ENCODE data around the gene MKRN1.

Gene MKRN1

DNA sequence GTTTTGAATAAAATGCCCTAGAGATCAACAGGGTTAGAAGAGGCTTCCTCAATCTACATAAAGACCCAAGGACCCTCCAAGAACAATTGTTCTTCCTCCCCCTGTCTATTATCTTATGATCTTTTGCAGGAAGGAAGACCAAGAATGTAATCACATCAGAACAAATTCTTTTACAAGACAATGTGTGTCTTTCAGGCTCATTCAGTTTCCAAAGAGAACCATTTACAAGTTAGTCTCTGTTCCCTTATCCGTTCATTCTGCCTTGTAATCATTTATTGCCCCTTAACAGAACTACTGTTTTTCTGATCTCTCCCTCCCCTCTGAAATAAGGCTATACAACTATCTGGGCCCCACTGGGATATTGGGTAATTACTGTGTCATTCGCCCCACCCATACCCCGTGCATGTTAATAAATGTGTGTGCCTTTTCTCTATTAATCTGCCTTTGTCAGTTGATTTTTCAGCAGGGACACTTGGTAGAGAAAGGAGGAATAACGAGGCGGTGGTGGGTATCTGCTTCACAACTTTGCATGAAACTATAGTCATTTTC is 5.7 kb upstream of the MKRN1 start:
- Histone ChIP-seq H3K36me3 (ENCODE audit: control insufficient read depth in 2 of 2, insufficient read depth in 2 of 2, low read length in 2 of 2) (no peaks in the 10 kb centered on the region), H3K9me3 (ENCODE audit: control insufficient read depth in 2 of 2, low read length in 2 of 2) (no peaks in the 10 kb centered on the region), H3K9ac (ENCODE audit: low read length in 2 of 2) (no peak overlapping the region), H3K4me3 (ENCODE audit: low read length in 2 of 2) (no peak overlapping the region), H3K4me1 (ENCODE audit: control insufficient read depth, insufficient read depth, low read length) (no peaks in the 10 kb centered on the region), H3K27ac (ENCODE audit: low read length) (no peak overlapping the region), H3K27me3 (ENCODE audit: control insufficient read depth in 1 of 2, insufficient read depth in 2 of 2, low read length in 2 of 2) (no peaks in the 10 kb centered on the region)

DNA sequence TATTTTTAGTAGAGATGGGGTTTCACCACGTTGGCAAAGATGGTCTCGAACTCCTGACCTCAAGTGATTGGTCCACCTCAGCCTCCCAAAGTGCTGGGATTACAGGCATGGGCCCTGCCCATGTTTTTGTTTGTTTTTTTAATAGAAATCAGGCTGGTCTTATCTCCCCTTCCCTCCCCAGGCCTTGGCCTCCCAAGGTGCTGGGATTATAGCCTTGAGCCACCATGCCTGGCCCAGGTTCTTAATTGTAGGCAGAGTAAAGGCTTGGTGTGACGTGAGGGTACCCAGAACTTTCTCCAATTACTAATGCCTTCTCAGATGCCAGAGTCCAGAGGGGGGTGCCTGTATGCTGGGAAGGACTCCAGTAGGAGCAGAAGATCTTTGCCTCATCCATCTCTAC is 5.2 kb upstream of the MKRN1 start:
- no peaks in the 10 kb centered on the region for H3K36me3 ChIP-seq (ENCODE audit: control insufficient read depth in 2 of 2, insufficient read depth in 2 of 2, low read length in 2 of 2)
- no peak overlapping the region for H3K4me3 ChIP-seq (ENCODE audit: low read length in 2 of 2)
- H3K9me3 ChIP-seq (ENCODE audit: control insufficient read depth in 2 of 2, low read length in 2 of 2): no peaks in the 10 kb centered on the region
- no peaks in the 10 kb centered on the region for H3K27me3 ChIP-seq (ENCODE audit: control insufficient read depth in 1 of 2, insufficient read depth in 2 of 2, low read length in 2 of 2)
- H3K4me1 ChIP-seq (ENCODE audit: control insufficient read depth, insufficient read depth, low read length): no peaks in the 10 kb centered on the region
- H3K9ac ChIP-seq (ENCODE audit: low read length in 2 of 2): no peak overlapping the region
- no peak overlapping the region for H3K27ac ChIP-seq (ENCODE audit: low read length)

- Histone ChIP-seq H3K36me3 (ENCODE audit: control insufficient read depth in 2 of 2, insufficient read depth in 2 of 2, low read length in 2 of 2) (no peaks in the 10 kb centered on the region), H3K4me3 (ENCODE audit: low read length in 2 of 2) (peak overlapping the region; percentile 85 to 90), H3K9ac (ENCODE audit: low read length in 2 of 2) (peak overlapping the region; percentile 36 to 79), H3K9me3 (ENCODE audit: control insufficient read depth in 2 of 2, low read length in 2 of 2) (no peaks in the 10 kb centered on the region), H3K27me3 (ENCODE audit: control insufficient read depth in 1 of 2, insufficient read depth in 2 of 2, low read length in 2 of 2) (no peaks in the 10 kb centered on the region), H3K27ac (ENCODE audit: low read length) (peak overlapping the region; percentile 66), H3K4me1 (ENCODE audit: control insufficient read depth, insufficient read depth, low read length) (peaks cover 6% of the 10 kb centered on the region)
Measured at GRCh38 chr7:140479739-140480084, 407 bp upstream of the MKRN1 start.

- Histone ChIP-seq H3K27ac (ENCODE audit: low read length) (peak overlapping the region; percentile 66), H3K4me1 (ENCODE audit: control insufficient read depth, insufficient read depth, low read length) (peaks cover 6% of the 10 kb centered on the region), H3K9me3 (ENCODE audit: control insufficient read depth in 2 of 2, low read length in 2 of 2) (no peaks in the 10 kb centered on the region), H3K27me3 (ENCODE audit: control insufficient read depth in 1 of 2, insufficient read depth in 2 of 2, low read length in 2 of 2) (no peaks in the 10 kb centered on the region), H3K4me3 (ENCODE audit: low read length in 2 of 2) (peak overlapping the region; percentile 85 to 90), H3K36me3 (ENCODE audit: control insufficient read depth in 2 of 2, insufficient read depth in 2 of 2, low read length in 2 of 2) (no peaks in the 10 kb centered on the region), H3K9ac (ENCODE audit: low read length in 2 of 2) (peak overlapping the region; percentile 73 to 79)
Measured at GRCh38 chr7:140478246-140479061, 851 bp downstream of the MKRN1 start.

GRCh38 chr7:140476698-140477261 is 2.5 kb downstream of the MKRN1 start:
- no peak overlapping the region for H3K4me3 ChIP-seq (ENCODE audit: low read length in 2 of 2)
- peaks cover 6% of the 10 kb centered on the region for H3K4me1 ChIP-seq (ENCODE audit: control insufficient read depth, insufficient read depth, low read length)
- no peak overlapping the region for H3K27ac ChIP-seq (ENCODE audit: low read length)
- H3K9me3 ChIP-seq (ENCODE audit: control insufficient read depth in 2 of 2, low read length in 2 of 2): no peaks in the 10 kb centered on the region
- no peaks in the 10 kb centered on the region for H3K27me3 ChIP-seq (ENCODE audit: control insufficient read depth in 1 of 2, insufficient read depth in 2 of 2, low read length in 2 of 2)
- H3K36me3 ChIP-seq (ENCODE audit: control insufficient read depth in 2 of 2, insufficient read depth in 2 of 2, low read length in 2 of 2): peaks cover 0 to under 1% of the 10 kb centered on the region in 2 donors
- no peak overlapping the region for H3K9ac ChIP-seq (ENCODE audit: low read length in 2 of 2)

DNA sequence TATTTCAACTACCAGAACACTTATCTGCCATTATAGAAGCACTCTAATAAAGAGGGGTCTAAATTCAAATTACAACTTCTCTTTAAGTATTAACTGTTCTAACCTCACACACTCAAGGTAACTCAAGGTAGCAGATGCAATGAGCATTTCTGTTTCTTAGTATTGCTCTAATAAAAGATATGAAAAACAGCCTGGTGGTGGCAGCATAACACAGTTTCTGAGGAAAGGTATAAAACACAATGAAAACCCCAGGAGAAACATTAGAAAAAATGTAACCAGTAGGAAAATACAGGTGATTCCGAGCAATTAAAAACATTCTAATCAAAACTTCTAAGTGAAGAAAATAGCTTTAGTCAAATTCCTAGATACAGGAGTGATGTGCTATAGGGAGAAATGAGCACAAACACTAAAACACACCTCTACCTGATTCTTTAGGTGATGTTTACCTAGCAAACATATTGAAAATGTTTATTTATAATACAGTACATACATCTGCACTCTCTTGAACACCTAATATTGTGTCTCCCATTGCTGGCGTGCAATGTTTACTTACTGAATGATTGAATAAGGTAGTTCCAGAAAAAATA is 3.5 kb downstream of the MKRN1 start:
- H3K9me3 ChIP-seq (ENCODE audit: control insufficient read depth in 2 of 2, low read length in 2 of 2): no peaks in the 10 kb centered on the region
- H3K36me3 ChIP-seq (ENCODE audit: control insufficient read depth in 2 of 2, insufficient read depth in 2 of 2, low read length in 2 of 2): peaks cover 2 to 3% of the 10 kb centered on the region in 2 donors
- H3K27me3 ChIP-seq (ENCODE audit: control insufficient read depth in 1 of 2, insufficient read depth in 2 of 2, low read length in 2 of 2): no peaks in the 10 kb centered on the region
- no peak overlapping the region for H3K9ac ChIP-seq (ENCODE audit: low read length in 2 of 2)
- peaks cover 6% of the 10 kb centered on the region for H3K4me1 ChIP-seq (ENCODE audit: control insufficient read depth, insufficient read depth, low read length)
- no peak overlapping the region for H3K4me3 ChIP-seq (ENCODE audit: low read length in 2 of 2)
- no peak overlapping the region for H3K27ac ChIP-seq (ENCODE audit: low read length)

GRCh38 chr7:140463111-140463510 is 16.2 kb downstream of the MKRN1 start:
- Histone ChIP-seq H3K27me3 (ENCODE audit: control insufficient read depth in 1 of 2, insufficient read depth in 2 of 2, low read length in 2 of 2) (no peaks in the 10 kb centered on the region), H3K4me1 (ENCODE audit: control insufficient read depth, insufficient read depth, low read length) (no peaks in the 10 kb centered on the region), H3K4me3 (ENCODE audit: low read length in 2 of 2) (no peak overlapping the region), H3K27ac (ENCODE audit: low read length) (no peak overlapping the region), H3K9me3 (ENCODE audit: control insufficient read depth in 2 of 2, low read length in 2 of 2) (no peaks in the 10 kb centered on the region), H3K36me3 (ENCODE audit: control insufficient read depth in 2 of 2, insufficient read depth in 2 of 2, low read length in 2 of 2) (peaks cover 33 to 41% of the 10 kb centered on the region in 2 donors), H3K9ac (ENCODE audit: low read length in 2 of 2) (no peak overlapping the region)

DNA sequence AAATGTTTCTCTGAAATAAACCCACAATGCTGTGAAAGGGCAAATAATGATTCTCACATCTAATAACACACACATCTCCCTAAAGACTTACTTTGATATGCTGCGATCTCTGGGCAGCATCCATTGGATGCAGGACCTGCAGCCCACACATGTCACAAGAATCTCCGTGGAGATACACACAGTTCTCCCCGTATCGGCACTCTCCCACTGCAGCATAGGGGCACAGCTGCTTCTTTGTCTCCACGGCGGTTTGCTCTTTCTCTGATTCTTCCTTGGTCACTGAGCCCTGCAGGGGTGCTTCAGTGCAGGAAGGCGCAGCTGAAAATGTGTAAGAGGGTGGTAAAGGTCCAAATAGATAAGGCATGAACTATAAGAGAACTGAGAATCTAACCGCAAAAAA is 20.4 kb downstream of the MKRN1 start:
- H3K36me3 ChIP-seq (ENCODE audit: control insufficient read depth in 2 of 2, insufficient read depth in 2 of 2, low read length in 2 of 2): peaks cover 42 to 60% of the 10 kb centered on the region in 2 donors
- H3K27me3 ChIP-seq (ENCODE audit: control insufficient read depth in 1 of 2, insufficient read depth in 2 of 2, low read length in 2 of 2): no peaks in the 10 kb centered on the region
- no peak overlapping the region for H3K9ac ChIP-seq (ENCODE audit: low read length in 2 of 2)
- H3K27ac ChIP-seq (ENCODE audit: low read length): no peak overlapping the region
- no peaks in the 10 kb centered on the region for H3K9me3 ChIP-seq (ENCODE audit: control insufficient read depth in 2 of 2, low read length in 2 of 2)
- no peaks in the 10 kb centered on the region for H3K4me1 ChIP-seq (ENCODE audit: control insufficient read depth, insufficient read depth, low read length)
- H3K4me3 ChIP-seq (ENCODE audit: low read length in 2 of 2): no peak overlapping the region

DNA sequence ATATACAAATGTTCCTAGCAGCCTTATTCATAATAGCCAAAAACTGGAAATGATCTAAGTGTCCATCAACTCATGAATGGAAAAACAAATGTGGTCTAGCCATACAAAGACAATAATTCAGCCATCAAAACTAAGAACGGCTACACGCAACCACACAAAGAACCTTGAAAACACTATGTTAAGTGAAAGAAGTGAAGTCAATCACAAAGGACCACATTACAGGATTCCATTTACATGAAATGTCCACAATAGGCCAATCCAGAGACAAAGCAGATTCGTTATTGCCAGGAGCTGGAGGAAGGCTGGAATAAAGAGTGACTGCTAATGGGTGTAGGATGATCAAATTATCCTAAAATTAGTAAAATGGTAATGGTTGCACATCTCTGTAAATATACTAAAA is 21.1 kb downstream of the MKRN1 start:
- Histone ChIP-seq H3K4me1 (ENCODE audit: control insufficient read depth, insufficient read depth, low read length) (no peaks in the 10 kb centered on the region), H3K9ac (ENCODE audit: low read length in 2 of 2) (no peak overlapping the region), H3K9me3 (ENCODE audit: control insufficient read depth in 2 of 2, low read length in 2 of 2) (no peaks in the 10 kb centered on the region), H3K27me3 (ENCODE audit: control insufficient read depth in 1 of 2, insufficient read depth in 2 of 2, low read length in 2 of 2) (no peaks in the 10 kb centered on the region), H3K4me3 (ENCODE audit: low read length in 2 of 2) (no peak overlapping the region), H3K27ac (ENCODE audit: low read length) (no peak overlapping the region), H3K36me3 (ENCODE audit: control insufficient read depth in 2 of 2, insufficient read depth in 2 of 2, low read length in 2 of 2) (peaks cover 42 to 66% of the 10 kb centered on the region in 2 donors)

DNA sequence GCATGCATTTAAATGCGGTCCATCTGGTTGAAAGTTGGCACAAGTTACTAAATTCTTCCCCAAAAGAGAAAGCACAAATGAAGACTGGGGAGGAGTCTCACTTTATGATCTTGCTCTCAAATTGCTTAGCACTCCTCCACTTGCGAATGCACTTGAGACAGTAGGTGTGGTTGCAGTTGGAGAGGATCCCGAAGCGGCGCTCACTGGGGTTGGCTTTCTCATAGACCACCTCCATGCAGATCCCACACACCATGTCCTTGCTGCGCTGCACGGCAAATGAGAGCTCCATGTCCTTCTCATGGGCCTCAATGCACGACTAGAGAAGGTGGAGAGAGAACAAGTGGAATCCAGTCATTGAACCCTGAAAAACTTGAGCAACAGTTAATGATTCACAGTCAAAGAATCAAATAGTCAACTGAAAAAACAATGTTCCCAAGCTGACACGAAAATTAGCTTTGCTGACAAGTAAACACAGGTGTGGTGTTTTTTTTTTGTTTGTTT is 22.7 kb downstream of the MKRN1 start:
- H3K9me3 ChIP-seq (ENCODE audit: control insufficient read depth in 2 of 2, low read length in 2 of 2): no peaks in the 10 kb centered on the region
- no peaks in the 10 kb centered on the region for H3K4me1 ChIP-seq (ENCODE audit: control insufficient read depth, insufficient read depth, low read length)
- peaks cover 46 to 63% of the 10 kb centered on the region in 2 donors for H3K36me3 ChIP-seq (ENCODE audit: control insufficient read depth in 2 of 2, insufficient read depth in 2 of 2, low read length in 2 of 2)
- no peak overlapping the region for H3K9ac ChIP-seq (ENCODE audit: low read length in 2 of 2)
- no peak overlapping the region for H3K27ac ChIP-seq (ENCODE audit: low read length)
- no peak overlapping the region for H3K4me3 ChIP-seq (ENCODE audit: low read length in 2 of 2)
- no peaks in the 10 kb centered on the region for H3K27me3 ChIP-seq (ENCODE audit: control insufficient read depth in 1 of 2, insufficient read depth in 2 of 2, low read length in 2 of 2)

Measured in stomach smooth muscle (tissue), 2 donors.